Fibroblast of skin of right quadriceps (primary cell): ENCODE data around the gene MAPKAPK2.
"Not testable (repeated sequence)": the region's sequence is repeated elsewhere in the genome, so short reads cannot be mapped to it uniquely, and the experiment has no call there.

Experiments
- DNase-seq: peaks from one replicate; pipeline ENCODE4 v3.0.0-alpha.2; 2013

Gene MAPKAPK2

GRCh38 chr1:206751891-206752290 lies 67.2 kb downstream of the MAPKAPK2 start:
- no peak for DNase-seq

- no peak for DNase-seq
Measured at GRCh38 chr1:206752481-206752880, 67.8 kb downstream of the MAPKAPK2 start.

- peak; percentile 68 for DNase-seq
Measured at GRCh38 chr1:206753141-206753540, 68.4 kb downstream of the MAPKAPK2 start.

GRCh38 chr1:206754011-206754410 lies 69.3 kb downstream of the MAPKAPK2 start:
- peak; percentile 62 for DNase-seq

GRCh38 chr1:206757524-206758266 lies 73.0 kb downstream of the MAPKAPK2 start:
- DNase-seq, result no peak

- DNase-seq, result no peak
Measured at GRCh38 chr1:206760590-206760989, 75.9 kb downstream of the MAPKAPK2 start.

GRCh38 chr1:206761159-206761768 lies 76.6 kb downstream of the MAPKAPK2 start:
- no peak for DNase-seq

- not testable (repeated sequence) for DNase-seq
Measured at GRCh38 chr1:206762741-206763364, 78.1 kb downstream of the MAPKAPK2 start.

- not testable (repeated sequence) for DNase-seq
Measured at GRCh38 chr1:206765771-206766170, 81.1 kb downstream of the MAPKAPK2 start.

- peak; percentile 34 for DNase-seq
Measured at GRCh38 chr1:206766251-206766856, 81.6 kb downstream of the MAPKAPK2 start.

GRCh38 chr1:206768472-206769303 lies 84.0 kb downstream of the MAPKAPK2 start:
- no peak for DNase-seq

GRCh38 chr1:206769304-206769731 lies 84.6 kb downstream of the MAPKAPK2 start:
- no peak for DNase-seq

GRCh38 chr1:206770531-206771337 lies 86.0 kb downstream of the MAPKAPK2 start, which contains the start of gene IL19:
IL19 (plus strand) TSS chr1:206770773; CDS start chr1:206836663, 65,890 bp downstream.
- DNase-seq, result peak; percentile 77

GRCh38 chr1:206771338-206771692 lies 86.6 kb downstream of the MAPKAPK2 start:
- DNase-seq, result no peak

GRCh38 chr1:206772243-206772937 lies 87.7 kb downstream of the MAPKAPK2 start, which contains the start of gene IL10:
IL10 (minus strand) TSS chr1:206772494; CDS start chr1:206772435, 59 bp downstream.
- no peak for DNase-seq

GRCh38 chr1:206774093-206774492 lies 89.4 kb downstream of the MAPKAPK2 start:
- DNase-seq, result no peak

GRCh38 chr1:206776229-206776628 lies 91.5 kb downstream of the MAPKAPK2 start:
- no peak for DNase-seq

- no peak for DNase-seq
Measured at GRCh38 chr1:206778031-206778430, 93.3 kb downstream of the MAPKAPK2 start.

- not testable (repeated sequence) for DNase-seq
Measured at GRCh38 chr1:206778911-206779310, 94.2 kb downstream of the MAPKAPK2 start.

- no peak for DNase-seq
Measured at GRCh38 chr1:206779638-206780037, 94.9 kb downstream of the MAPKAPK2 start.

GRCh38 chr1:206782448-206782847 lies 97.7 kb downstream of the MAPKAPK2 start:
- DNase-seq, result no peak
